CD4-positive, CD25-positive, alpha-beta regulatory T cell (primary cell): ENCODE results near the gene CELSR3. TPM values are rescaled to one million over a fixed set of nuclear protein-coding genes. Genes with fewer than 3 reads are reported as not detected.
A peak's percentile ranks its signal among the peaks of the same experiment; 100 is the strongest.

Experiments
- ATAC-seq, 2 donors: fragments of 150-1000 bp; cut with Tn5 transposase; one replicate each; pipeline ENCODE4 v1.10.0; 2021; ENCODE audit warnings: low read depth in 2 of 2, moderate number of reproducible peaks in 2 of 2, moderate library complexity in 1 of 2
- DNase-seq, 3 donors: peaks; one replicate each; pipeline versions ENCODE4 v3.0.0 to v3.0.0-alpha.2; 2012 to 2022; ENCODE audit warnings: mixed read lengths in 1 of 3
- H3K27ac ChIP-seq: one replicate; pipeline ENCODE4 v1.7.0; 2013; ENCODE audit warnings: mild to moderate bottlenecking, low read length; ENCODE audit not compliant: insufficient read depth, poor library complexity, severe bottlenecking
- H3K27me3 ChIP-seq: one replicate; pipeline ENCODE4 v1.7.0; 2013; ENCODE audit warnings: low read length; ENCODE audit not compliant: control insufficient read depth, insufficient read depth
- H3K36me3 ChIP-seq: one replicate; pipeline ENCODE4 v1.7.0; 2013; ENCODE audit warnings: mild to moderate bottlenecking, low read length, moderate library complexity; ENCODE audit not compliant: control insufficient read depth, insufficient read depth
- H3K4me1 ChIP-seq: 2 replicates; pipeline ENCODE4 v1.7.0; 2013; ENCODE audit warnings: mild to moderate bottlenecking, low read length; ENCODE audit not compliant: insufficient read depth, control insufficient read depth, poor library complexity, severe bottlenecking
- H3K4me3 ChIP-seq: one replicate; pipeline ENCODE4 v1.7.0; 2013; ENCODE audit warnings: low read depth, mild to moderate bottlenecking, low read length, moderate library complexity
- H3K9me3 ChIP-seq, 2 experiments: 1 replicate in 1 of 2; 2 replicates in 1 of 2; pipeline ENCODE4 v1.7.0; 2013; ENCODE audit warnings: low read length in 2 of 2, mild to moderate bottlenecking in 1 of 2, moderate library complexity in 1 of 2; ENCODE audit not compliant: control insufficient read depth in 2 of 2
- H3K27ac Mint-ChIP-seq, 3 donors: one replicate each; pipeline ENCODE4 v1.8.0; 2020 to 2022; ENCODE audit warnings: mild to moderate bottlenecking in 3 of 3, mixed read lengths in 3 of 3, moderate library complexity in 2 of 3
- H3K27me3 Mint-ChIP-seq: one replicate; pipeline ENCODE4 v1.8.0; 2022; ENCODE audit warnings: mild to moderate bottlenecking, mixed read lengths
- H3K36me3 Mint-ChIP-seq: one replicate; pipeline ENCODE4 v1.8.0; 2020; ENCODE audit warnings: mixed read lengths
- H3K4me1 Mint-ChIP-seq, 4 donors: one replicate each; pipeline ENCODE4 v1.8.0; 2020 to 2022; ENCODE audit warnings: mixed read lengths in 4 of 4, mild to moderate bottlenecking in 1 of 4
- H3K4me3 Mint-ChIP-seq, 4 donors: one replicate each; pipeline ENCODE4 v1.8.0; 2020 to 2022; ENCODE audit warnings: mild to moderate bottlenecking in 4 of 4, mixed read lengths in 4 of 4, moderate library complexity in 3 of 4
- H3K9me3 Mint-ChIP-seq, 7 donors: one replicate each; pipeline ENCODE4 v1.8.0; 2020 to 2022; ENCODE audit warnings: mixed read lengths in 7 of 7, mild to moderate bottlenecking in 3 of 7, moderate library complexity in 2 of 7
- polyA plus RNA-seq, 4 donors: library from polyadenylated mRNA; unstranded; fragments of 300-500 nt; fragmentation: Illumina TruSeq; gene quantifications; one replicate each; pipeline ENCODE4 v1.2.3, GENCODE V29; 2021
- total RNA-seq: library from RNA; stranded (reverse); gene quantifications from one replicate; pipeline ENCODE4 v1.2.3, GENCODE V29; 2022

Gene CELSR3
- total and polyA plus RNA-seq, 5 donors from 2014 or later, result 0.31 to 8.8 (median 0.39) TPM

- no peak overlapping the region for H3K4me3 ChIP-seq
- no peak overlapping the region for H3K27ac Mint-ChIP-seq
- no peak overlapping the region for H3K27ac ChIP-seq
- DNase-seq, result no peak
- no peaks in the 10 kb centered on the region for H3K9me3 Mint-ChIP-seq
- H3K4me1 ChIP-seq, result peaks cover 5% of the 10 kb centered on the region
- peaks cover 0 to 10% (median under 1%) of the 10 kb centered on the region in 4 donors for H3K4me1 Mint-ChIP-seq
- H3K4me3 Mint-ChIP-seq, result no peak overlapping the region
- peaks cover 27% of the 10 kb centered on the region for H3K36me3 Mint-ChIP-seq
- peaks cover 7% of the 10 kb centered on the region for H3K27me3 Mint-ChIP-seq
- no peaks in the 10 kb centered on the region for H3K9me3 ChIP-seq
- ATAC-seq, result no peak
- peaks cover 50% of the 10 kb centered on the region for H3K36me3 ChIP-seq
- H3K27me3 ChIP-seq, result no peaks in the 10 kb centered on the region
Measured at GRCh38 chr3:48599509-48600285, 63.0 kb downstream of the CELSR3 start.

- peaks cover 24% of the 10 kb centered on the region for H3K36me3 Mint-ChIP-seq
- ATAC-seq, result no peak
- no peak overlapping the region for H3K27ac Mint-ChIP-seq
Measured at GRCh38 chr3:48599077-48599501, 63.6 kb downstream of the CELSR3 start.

GRCh38 chr3:48598323-48599076, 64.2 kb downstream of the CELSR3 start:
- Mint-ChIP-seq H3K9me3 (peaks cover 0 to 2% (median 0%) of the 10 kb centered on the region in 7 donors), H3K27ac (no peak overlapping the region), H3K36me3 (peaks cover 24% of the 10 kb centered on the region), H3K4me1 (peaks cover 0 to 13% (median under 1%) of the 10 kb centered on the region in 4 donors), H3K27me3 (peaks cover 12% of the 10 kb centered on the region), H3K4me3 (no peak overlapping the region)
- no peak for DNase-seq
- H3K9me3 ChIP-seq, result no peaks in the 10 kb centered on the region
- no peak overlapping the region for H3K27ac ChIP-seq
- no peaks in the 10 kb centered on the region for H3K27me3 ChIP-seq
- peaks cover 38% of the 10 kb centered on the region for H3K36me3 ChIP-seq
- peaks cover 5% of the 10 kb centered on the region for H3K4me1 ChIP-seq
- no peak for ATAC-seq
- H3K4me3 ChIP-seq, result no peak overlapping the region

More at GRCh38 chr3:48599077-48599501, 63.6 kb downstream of the CELSR3 start:
- Mint-ChIP-seq H3K9me3 (no peaks in the 10 kb centered on the region), H3K27me3 (peaks cover 11% of the 10 kb centered on the region), H3K4me3 (no peak overlapping the region), H3K4me1 (peaks cover 0 to 13% (median under 1%) of the 10 kb centered on the region in 4 donors)
- Histone ChIP-seq H3K36me3 (peaks cover 44% of the 10 kb centered on the region), H3K4me1 (peaks cover 5% of the 10 kb centered on the region), H3K9me3 (no peaks in the 10 kb centered on the region), H3K27me3 (no peaks in the 10 kb centered on the region), H3K4me3 (no peak overlapping the region), H3K27ac (no peak overlapping the region)
- no peak for DNase-seq

GRCh38 chr3:48597408-48597800, 65.3 kb downstream of the CELSR3 start:
- no peak overlapping the region for H3K4me3 ChIP-seq
- peaks cover 0 to 16% (median under 1%) of the 10 kb centered on the region in 4 donors for H3K4me1 Mint-ChIP-seq
- H3K36me3 ChIP-seq, result peaks cover 28% of the 10 kb centered on the region
- H3K27ac ChIP-seq, result no peak overlapping the region
- H3K4me1 ChIP-seq, result peaks cover 5% of the 10 kb centered on the region
- ATAC-seq, result no peak
- no peak for DNase-seq
- no peaks in the 10 kb centered on the region for H3K9me3 ChIP-seq
- peaks cover 16% of the 10 kb centered on the region for H3K36me3 Mint-ChIP-seq
- peaks cover 12% of the 10 kb centered on the region for H3K27me3 Mint-ChIP-seq
- peaks cover 0 to 2% (median 0%) of the 10 kb centered on the region in 7 donors for H3K9me3 Mint-ChIP-seq
- no peak overlapping the region for H3K4me3 Mint-ChIP-seq
- no peaks in the 10 kb centered on the region for H3K27me3 ChIP-seq
- peak overlapping the region in 2 of 3 donors; percentile 62 for H3K27ac Mint-ChIP-seq

GRCh38 chr3:48596676-48597407, 65.8 kb downstream of the CELSR3 start:
- peaks cover 14% of the 10 kb centered on the region for H3K36me3 Mint-ChIP-seq
- ATAC-seq, result no peak

GRCh38 chr3:48596157-48596556, 66.5 kb downstream of the CELSR3 start:
- no peak overlapping the region for H3K4me3 Mint-ChIP-seq
- ATAC-seq, result no peak
- H3K27me3 Mint-ChIP-seq, result peaks cover 13% of the 10 kb centered on the region
- H3K27ac Mint-ChIP-seq, result no peak overlapping the region
- Histone ChIP-seq H3K4me1 (peaks cover 5% of the 10 kb centered on the region), H3K9me3 (no peaks in the 10 kb centered on the region), H3K4me3 (no peak overlapping the region), H3K27me3 (no peaks in the 10 kb centered on the region), H3K36me3 (peaks cover 21% of the 10 kb centered on the region), H3K27ac (no peak overlapping the region)
- H3K9me3 Mint-ChIP-seq, result peaks cover 0 to 2% (median 0%) of the 10 kb centered on the region in 7 donors
- no peak for DNase-seq
- peaks cover 14% of the 10 kb centered on the region for H3K36me3 Mint-ChIP-seq
- H3K4me1 Mint-ChIP-seq, result peaks cover 0 to 16% (median under 1%) of the 10 kb centered on the region in 4 donors

More at GRCh38 chr3:48596676-48597407, 65.8 kb downstream of the CELSR3 start:
- peaks cover 25% of the 10 kb centered on the region for H3K36me3 ChIP-seq
- H3K27ac Mint-ChIP-seq, result peak overlapping the region in 2 of 3 donors; percentile 62
- H3K27me3 ChIP-seq, result no peaks in the 10 kb centered on the region
- no peak overlapping the region for H3K4me3 ChIP-seq
- peaks cover 12% of the 10 kb centered on the region for H3K27me3 Mint-ChIP-seq
- H3K27ac ChIP-seq, result no peak overlapping the region
- DNase-seq, result no peak
- H3K9me3 Mint-ChIP-seq, result peaks cover 0 to 2% (median 0%) of the 10 kb centered on the region in 7 donors
- peaks cover 5% of the 10 kb centered on the region for H3K4me1 ChIP-seq
- H3K4me3 Mint-ChIP-seq, result peak overlapping the region in 1 of 4 donors; percentile 23
- H3K9me3 ChIP-seq, result no peaks in the 10 kb centered on the region
- H3K4me1 Mint-ChIP-seq, result peaks cover 0 to 16% (median under 1%) of the 10 kb centered on the region in 4 donors

GRCh38 chr3:48595526-48596121, 67.1 kb downstream of the CELSR3 start:
- Histone ChIP-seq H3K4me3 (no peak overlapping the region), H3K9me3 (no peaks in the 10 kb centered on the region), H3K4me1 (peaks cover 5% of the 10 kb centered on the region), H3K27me3 (no peaks in the 10 kb centered on the region), H3K36me3 (peaks cover 16% of the 10 kb centered on the region), H3K27ac (no peak overlapping the region)
- Mint-ChIP-seq H3K4me1 (peaks cover 0 to 16% (median under 1%) of the 10 kb centered on the region in 4 donors), H3K4me3 (no peak overlapping the region), H3K27ac (no peak overlapping the region), H3K27me3 (peaks cover 18% of the 10 kb centered on the region), H3K36me3 (peaks cover 11% of the 10 kb centered on the region), H3K9me3 (peaks cover 0 to 2% (median 0%) of the 10 kb centered on the region in 7 donors)
- ATAC-seq, result no peak
- DNase-seq, result no peak
